Cardiac muscle cell (in vitro differentiated cells and primary cell): Measurements from ENCODE around the gene RERE. TPM values are rescaled to one million over a fixed set of nuclear protein-coding genes. Genes with fewer than 3 reads are reported as not detected.
A peak's percentile ranks its signal among the peaks of the same experiment; 100 is the strongest.

Experiments
- DNase-seq, 2 donors: peaks; one replicate each; pipeline versions ENCODE4 v3.0.0 to v3.0.0-alpha.2; 2010 to 2017; ENCODE audit warnings: low read depth in 1 of 2, low spot score in 1 of 2
- H3K27ac ChIP-seq: fragments of 200-600 bp; sonication (generic); 2 replicates; pipeline ENCODE4 v1.5.1; 2016
- H3K27me3 ChIP-seq: fragments of 200-600 bp; sonication (generic); 2 replicates; pipeline ENCODE4 v1.6.0; 2016; ENCODE audit warnings: control low read depth
- H3K36me3 ChIP-seq: fragments of 200-600 bp; sonication (generic); 2 replicates; pipeline ENCODE4 v1.5.1; 2016; ENCODE audit warnings: control low read depth
- H3K4me1 ChIP-seq: fragments of 200-600 bp; sonication (generic); 2 replicates; pipeline ENCODE4 v1.8.1; 2017; ENCODE audit warnings: low read depth, mild to moderate bottlenecking, mixed run types
- H3K4me3 ChIP-seq: fragments of 200-600 bp; sonication (generic); 2 replicates; pipeline ENCODE4 v1.5.1; 2016; ENCODE audit warnings: mild to moderate bottlenecking
- H3K9me3 ChIP-seq: fragments of 200-600 bp; sonication (generic); 2 replicates; pipeline ENCODE4 v1.5.1; 2017; ENCODE audit warnings: low read depth, mild to moderate bottlenecking, control low read depth
- polyA plus RNA-seq: library from polyadenylated mRNA; unstranded; fragments of >200 nt; fragmentation: Nextera tagmentation; extraction: Ambion mirVana; gene quantifications from 2 replicates; pipeline ENCODE4 v1.2.1, GENCODE V29; 2016
- total RNA-seq: library from RNA; depleted of rRNA; stranded (reverse); fragments of >200 nt; gene quantifications from 2 replicates; pipeline ENCODE4 v1.2.3, GENCODE V29; 2016
- TF ChIP-seq, protein P1 (sequence below): IDR thresholded peaks from 2 replicates; pipeline ENCODE4 v1.5.1; 2012; ENCODE audit warnings: low read depth, mild to moderate bottlenecking, low read length

Gene RERE
- total and polyA plus RNA-seq, 2 experiments from 2014 or later: 72.5 to 81.0 TPM

DNA sequence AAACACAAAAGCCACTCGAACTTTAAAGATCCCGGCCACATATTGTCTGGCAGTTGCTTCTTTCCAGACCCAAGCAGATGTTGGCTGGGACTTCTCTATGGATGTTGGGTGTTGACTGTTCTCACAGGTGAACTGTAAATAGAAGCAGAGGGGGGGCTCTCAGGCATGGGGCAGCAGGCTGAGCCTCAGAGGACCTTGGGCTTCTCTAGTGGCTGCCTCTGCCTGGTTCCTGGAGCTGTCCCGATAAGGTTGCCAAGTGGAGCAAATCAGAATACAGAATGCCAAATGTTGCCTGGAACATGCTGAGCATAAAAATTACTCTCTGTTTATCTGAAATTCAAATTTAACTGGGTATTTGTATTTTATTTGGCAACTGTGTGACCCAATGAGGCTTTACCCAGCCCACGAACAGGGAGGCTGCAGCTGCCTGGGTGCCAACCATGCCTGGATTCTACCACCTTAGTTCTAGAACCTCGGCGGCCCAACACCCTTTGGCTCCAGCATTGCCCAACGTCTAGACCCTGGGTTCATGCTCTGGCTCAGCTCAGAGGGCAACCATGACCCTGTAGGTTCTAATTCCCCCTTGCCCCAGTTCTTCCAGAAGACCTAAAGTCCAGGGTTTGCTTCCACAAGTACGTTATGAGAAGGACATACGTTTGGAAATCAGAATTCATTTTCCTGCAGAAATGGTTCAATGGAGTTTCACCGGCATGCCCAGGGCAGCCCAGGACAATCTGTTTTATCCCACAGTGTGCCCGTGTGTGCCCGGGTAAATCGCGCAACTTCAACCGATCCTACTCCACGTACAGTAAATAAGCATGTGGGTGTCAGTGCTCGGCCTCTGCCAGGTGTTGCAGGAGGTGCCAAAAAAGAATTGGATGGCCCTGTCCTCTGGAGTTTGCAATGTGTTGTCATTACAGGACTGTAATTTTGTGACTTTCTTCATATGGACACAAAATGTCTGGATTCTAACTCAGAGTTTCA, 504.9 kb downstream of the RERE start:
- Histone ChIP-seq H3K36me3 (no peaks in the 10 kb centered on the region), H3K9me3 (no peaks in the 10 kb centered on the region), H3K4me3 (no peak overlapping the region), H3K27me3 (peaks cover 15% of the 10 kb centered on the region), H3K27ac (no peak overlapping the region), H3K4me1 (no peaks in the 10 kb centered on the region)
- TF ChIP-seq, protein P1, sequence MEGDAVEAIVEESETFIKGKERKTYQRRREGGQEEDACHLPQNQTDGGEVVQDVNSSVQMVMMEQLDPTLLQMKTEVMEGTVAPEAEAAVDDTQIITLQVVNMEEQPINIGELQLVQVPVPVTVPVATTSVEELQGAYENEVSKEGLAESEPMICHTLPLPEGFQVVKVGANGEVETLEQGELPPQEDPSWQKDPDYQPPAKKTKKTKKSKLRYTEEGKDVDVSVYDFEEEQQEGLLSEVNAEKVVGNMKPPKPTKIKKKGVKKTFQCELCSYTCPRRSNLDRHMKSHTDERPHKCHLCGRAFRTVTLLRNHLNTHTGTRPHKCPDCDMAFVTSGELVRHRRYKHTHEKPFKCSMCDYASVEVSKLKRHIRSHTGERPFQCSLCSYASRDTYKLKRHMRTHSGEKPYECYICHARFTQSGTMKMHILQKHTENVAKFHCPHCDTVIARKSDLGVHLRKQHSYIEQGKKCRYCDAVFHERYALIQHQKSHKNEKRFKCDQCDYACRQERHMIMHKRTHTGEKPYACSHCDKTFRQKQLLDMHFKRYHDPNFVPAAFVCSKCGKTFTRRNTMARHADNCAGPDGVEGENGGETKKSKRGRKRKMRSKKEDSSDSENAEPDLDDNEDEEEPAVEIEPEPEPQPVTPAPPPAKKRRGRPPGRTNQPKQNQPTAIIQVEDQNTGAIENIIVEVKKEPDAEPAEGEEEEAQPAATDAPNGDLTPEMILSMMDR: no peak
- DNase-seq: peak in 1 of 2 donors; percentile 11

DNA sequence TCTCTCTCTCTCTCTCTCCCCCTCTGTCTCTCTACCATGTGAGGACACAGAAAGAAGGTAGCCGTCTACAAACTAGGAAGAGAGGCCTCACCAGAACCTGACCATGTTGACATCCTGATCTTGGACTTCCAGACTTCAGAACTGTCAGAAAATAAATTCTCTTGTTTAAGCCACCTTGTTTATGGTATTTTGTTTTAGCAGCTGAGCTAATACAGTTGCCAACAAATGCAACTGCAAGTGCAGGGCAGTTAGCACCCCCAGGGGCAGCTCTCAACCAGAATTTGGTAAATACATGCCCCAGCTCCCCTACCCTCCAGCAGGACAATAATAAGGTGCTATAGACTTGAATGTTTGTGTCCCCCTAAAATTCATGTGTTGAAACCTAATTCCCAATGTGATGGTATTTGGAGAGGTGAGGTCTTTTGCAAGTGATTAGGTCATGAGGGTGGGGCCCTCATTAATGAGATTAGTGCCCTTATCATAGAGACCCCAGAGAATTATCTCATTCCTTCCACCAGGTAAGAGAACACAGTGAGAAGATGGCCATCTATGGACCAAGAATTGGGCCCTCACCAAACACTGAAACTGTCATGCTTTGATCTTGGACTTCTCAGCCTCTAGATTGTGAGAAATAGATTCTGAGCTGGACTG, 506.2 kb downstream of the RERE start:
- TF ChIP-seq, protein P1: no peak
- Histone ChIP-seq H3K36me3 (no peaks in the 10 kb centered on the region), H3K4me1 (no peaks in the 10 kb centered on the region), H3K27me3 (peaks cover 3% of the 10 kb centered on the region), H3K9me3 (no peaks in the 10 kb centered on the region), H3K27ac (no peak overlapping the region), H3K4me3 (no peak overlapping the region)
- no peak for DNase-seq

DNA sequence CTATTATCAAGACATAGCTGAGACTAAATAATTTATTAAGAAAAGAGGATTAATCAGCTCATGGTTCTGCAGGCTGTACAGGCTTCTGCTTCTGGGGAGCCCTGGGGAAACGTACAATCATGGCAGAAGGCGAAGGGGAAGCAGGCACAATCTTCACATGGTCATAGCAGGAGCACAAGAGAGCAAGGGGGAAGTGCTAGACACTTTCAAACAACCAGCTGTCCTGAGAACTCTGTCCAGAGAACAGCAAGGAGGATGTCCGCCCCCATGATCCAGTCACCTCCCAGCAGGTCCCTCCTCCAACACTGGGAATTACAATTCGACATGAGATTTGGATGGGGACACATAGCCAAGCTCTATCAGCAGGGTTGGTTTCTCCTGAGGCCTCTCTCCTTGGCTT, 509.8 kb downstream of the RERE start:
- no peaks in the 10 kb centered on the region for H3K9me3 ChIP-seq
- no peak for DNase-seq
- H3K4me3 ChIP-seq: no peak overlapping the region
- no peaks in the 10 kb centered on the region for H3K4me1 ChIP-seq
- H3K27me3 ChIP-seq: no peaks in the 10 kb centered on the region
- no peaks in the 10 kb centered on the region for H3K36me3 ChIP-seq
- H3K27ac ChIP-seq: no peak overlapping the region
- TF ChIP-seq, protein P1: no peak

DNA sequence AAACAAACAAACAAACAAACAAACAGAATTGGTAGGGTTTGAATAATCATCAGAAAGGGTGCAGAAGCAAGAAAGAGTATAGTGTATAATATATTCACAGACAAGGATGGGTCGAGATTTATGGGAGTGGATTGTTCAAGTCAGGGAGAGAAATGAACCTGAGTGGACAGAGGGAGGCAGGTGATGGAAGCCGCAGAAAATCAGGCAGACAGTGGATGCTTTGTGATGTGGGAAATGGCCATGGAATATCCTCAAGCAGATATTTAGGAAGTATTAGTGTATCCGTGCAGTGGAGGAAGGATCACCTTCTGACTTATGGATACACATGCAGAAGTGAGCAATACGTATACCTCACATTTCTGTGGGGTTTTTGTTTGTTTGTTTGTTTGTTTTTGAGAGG, 513.6 kb downstream of the RERE start:
- no peaks in the 10 kb centered on the region for H3K9me3 ChIP-seq
- no peaks in the 10 kb centered on the region for H3K27me3 ChIP-seq
- H3K4me3 ChIP-seq: no peak overlapping the region
- H3K4me1 ChIP-seq: no peaks in the 10 kb centered on the region
- H3K27ac ChIP-seq: no peak overlapping the region
- no peak for DNase-seq
- H3K36me3 ChIP-seq: no peaks in the 10 kb centered on the region
- TF ChIP-seq, protein P1: no peak

DNA sequence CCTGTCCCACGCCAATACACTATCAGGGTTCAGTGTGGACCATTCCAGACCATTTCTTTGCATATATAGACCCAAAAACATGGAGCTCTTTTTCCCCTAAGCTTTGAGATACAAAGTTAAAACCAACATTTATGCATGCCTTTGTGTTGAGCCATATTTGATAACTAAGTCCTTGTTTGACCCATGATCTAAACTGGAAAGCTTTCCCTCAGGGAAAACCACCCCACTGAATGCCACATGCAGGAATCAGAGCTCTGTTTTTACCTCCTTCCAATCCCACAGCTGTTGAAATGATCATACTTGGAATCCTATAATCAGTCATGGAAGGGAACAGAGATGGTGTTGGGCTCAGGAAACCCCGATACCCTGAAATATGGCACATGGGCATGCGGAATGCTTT, 514.3 kb downstream of the RERE start:
- TF ChIP-seq, protein P1: no peak
- DNase-seq: peak in 1 of 2 donors; percentile 58
- H3K27ac ChIP-seq: no peak overlapping the region

More for the DNA sequence above, 514.3 kb downstream of the RERE start:
- no peaks in the 10 kb centered on the region for H3K27me3 ChIP-seq
- H3K36me3 ChIP-seq: no peaks in the 10 kb centered on the region
- no peak overlapping the region for H3K4me3 ChIP-seq
- no peaks in the 10 kb centered on the region for H3K9me3 ChIP-seq
- H3K4me1 ChIP-seq: no peaks in the 10 kb centered on the region

Other genes starting within 250 kb of the RERE start
- 3,076 and 4,542 TPM in 2 replicates for gene ENO1, start 61.0 kb upstream of the RERE start, total RNA-seq
- 4,459 and 4,945 TPM in 2 replicates for gene ENO1, start 61.0 kb upstream of the RERE start, polyA plus RNA-seq
- gene CA6, start 128.2 kb upstream of the RERE start, total RNA-seq: not detected in 2 replicates
- not detected in 2 replicates for gene CA6, start 128.2 kb upstream of the RERE start, polyA plus RNA-seq
- gene SLC2A7, start 208.8 kb upstream of the RERE start, total RNA-seq: not detected in 2 replicates
- not detected in 2 replicates for gene SLC2A7, start 208.8 kb upstream of the RERE start, polyA plus RNA-seq